22Rv1 (cell line): Measurements from ENCODE around the gene MT1B.

Experiments used
- ZFX ChIP-seq: fragments of 450-650 bp; IDR thresholded peaks from 2 replicates; pipeline ENCODE4 v1.6.1; 2017; ENCODE audit warnings: antibody characterized with exemption, borderline replicate concordance
- TF ChIP-seq, protein P1 (sequence below): fragments of 450-650 bp; IDR thresholded peaks from 2 replicates; pipeline ENCODE4 v1.5.1; 2017; ENCODE audit warnings: mild to moderate bottlenecking

- TF ChIP-seq, protein P1, sequence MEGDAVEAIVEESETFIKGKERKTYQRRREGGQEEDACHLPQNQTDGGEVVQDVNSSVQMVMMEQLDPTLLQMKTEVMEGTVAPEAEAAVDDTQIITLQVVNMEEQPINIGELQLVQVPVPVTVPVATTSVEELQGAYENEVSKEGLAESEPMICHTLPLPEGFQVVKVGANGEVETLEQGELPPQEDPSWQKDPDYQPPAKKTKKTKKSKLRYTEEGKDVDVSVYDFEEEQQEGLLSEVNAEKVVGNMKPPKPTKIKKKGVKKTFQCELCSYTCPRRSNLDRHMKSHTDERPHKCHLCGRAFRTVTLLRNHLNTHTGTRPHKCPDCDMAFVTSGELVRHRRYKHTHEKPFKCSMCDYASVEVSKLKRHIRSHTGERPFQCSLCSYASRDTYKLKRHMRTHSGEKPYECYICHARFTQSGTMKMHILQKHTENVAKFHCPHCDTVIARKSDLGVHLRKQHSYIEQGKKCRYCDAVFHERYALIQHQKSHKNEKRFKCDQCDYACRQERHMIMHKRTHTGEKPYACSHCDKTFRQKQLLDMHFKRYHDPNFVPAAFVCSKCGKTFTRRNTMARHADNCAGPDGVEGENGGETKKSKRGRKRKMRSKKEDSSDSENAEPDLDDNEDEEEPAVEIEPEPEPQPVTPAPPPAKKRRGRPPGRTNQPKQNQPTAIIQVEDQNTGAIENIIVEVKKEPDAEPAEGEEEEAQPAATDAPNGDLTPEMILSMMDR, result no peak
- no peak for TF ChIP-seq ZFX
Observed at GRCh38 chr16:56632848-56633365, 18.8 kb upstream of the MT1B start.
